Gastroesophageal sphincter (tissue), 3 donors: Measurements from ENCODE around the gene TPMT.

Experiments used
- CTCF ChIP-seq, 4 experiments: fragments of 200-600 bp in 2 of 4; fragments of 450-650 bp in 2 of 4; sonication (generic) in 1 of 4; IDR thresholded peaks; one replicate each; pipeline ENCODE4 v1.5.1; 2017 to 2019; ENCODE audit warnings: antibody characterized with exemption in 4 of 4, mild to moderate bottlenecking in 2 of 4, moderate library complexity in 2 of 4
- POLR2AphosphoS5 ChIP-seq: sonication (generic); formaldehyde crosslinking; IDR thresholded peaks from one replicate; pipeline ENCODE4 v1.6.1; 2017; ENCODE audit warnings: antibody characterized with exemption

- no peak for TF ChIP-seq CTCF (IDR thresholded peaks at IDR 0.05)
- no peak for TF ChIP-seq POLR2AphosphoS5
Observed at GRCh38 chr6:18168264-18168663, 13.4 kb upstream of the TPMT start.
